IMR-90 (cell line): Measurements from ENCODE around the gene ITPR2. TPM values are rescaled to one million over a fixed set of nuclear protein-coding genes. Genes with fewer than 3 reads are reported as not detected.

Experiments
- ATAC-seq: fragments of 200-7000 bp; cut with Tn5 transposase; 2 replicates; pipeline ENCODE4 v1.9.1; 2020; ENCODE audit warnings: low read depth, mild to moderate bottlenecking, moderate library complexity
- BruUV-seq: library from RNA; stranded (reverse); fragments of 400-500 nt; replicated peaks from 2 replicates; lab custom pipeline; 2021; lab: Mats Ljungman, UMichigan
- CTCF ChIA-PET: fragments of 300-600 bp; formaldehyde crosslinking; extraction: SDS; loops from one replicate; lab custom pipeline; 2021; ENCODE audit warnings: antibody characterized with exemption; lab: Yijun Ruan, JAX
- POLR2A ChIA-PET: fragments of 300-600 bp; sonication (Branson Sonifier 250); formaldehyde crosslinking; loops from one replicate; lab custom pipeline; 2022; ENCODE audit warnings: antibody characterized with exemption; ENCODE audit not compliant: unreplicated experiment; lab: Charles Lee
- DNase-seq: peaks from one replicate; pipeline ENCODE4 v3.0.0; 2013
- H2AFZ ChIP-seq: replicated peaks from 2 replicates; pipeline ENCODE3; 2013; ENCODE audit warnings: low read length, mild to moderate bottlenecking; ENCODE audit not compliant: poor library complexity
- H2AK5ac ChIP-seq: 2 replicates; pipeline ENCODE4 v1.6.1; 2013; ENCODE audit warnings: low read depth, low read length, inconsistent platforms
- H2AK9ac ChIP-seq: replicated peaks from 2 replicates; pipeline ENCODE3; 2013; ENCODE audit warnings: mild to moderate bottlenecking, low read depth, low read length, moderate library complexity; ENCODE audit not compliant: poor library complexity
- H2BK120ac ChIP-seq: 2 replicates; pipeline ENCODE4 v1.6.1; 2013; ENCODE audit warnings: low read depth, low read length, inconsistent platforms
- H2BK15ac ChIP-seq: 3 replicates; pipeline ENCODE4 v1.6.1; 2013; ENCODE audit warnings: low read depth, low read length, inconsistent platforms
- H2BK20ac ChIP-seq: 2 replicates; pipeline ENCODE4 v1.6.1; 2013; ENCODE audit warnings: low read depth, mild to moderate bottlenecking, inconsistent platforms, low read length, moderate library complexity
- H2BK5ac ChIP-seq: 2 replicates; pipeline ENCODE4 v1.6.1; 2013; ENCODE audit warnings: mild to moderate bottlenecking, low read depth, low read length, inconsistent platforms; ENCODE audit not compliant: poor library complexity, severe bottlenecking
- H3K14ac ChIP-seq: replicated peaks from 2 replicates; pipeline ENCODE4 v1.6.1; 2013; ENCODE audit warnings: low read depth, low read length, inconsistent platforms
- H3K18ac ChIP-seq: 2 replicates; pipeline ENCODE4 v1.6.1; 2013; ENCODE audit warnings: low read depth, low read length, control low read depth
- H3K23ac ChIP-seq: 2 replicates; pipeline ENCODE4 v1.6.1; 2013; ENCODE audit warnings: low read depth, low read length, inconsistent platforms
- H3K27ac ChIP-seq: 2 replicates; pipeline ENCODE4 v1.5.1; 2013; ENCODE audit warnings: mild to moderate bottlenecking, control low read depth, low read length; ENCODE audit not compliant: insufficient read depth
- H3K27me3 ChIP-seq: 2 replicates; pipeline ENCODE4 v1.6.1; 2013; ENCODE audit warnings: low read length; ENCODE audit not compliant: control insufficient read depth, insufficient read depth
- H3K36me3 ChIP-seq: 2 replicates; pipeline ENCODE4 v1.6.1; 2013; ENCODE audit warnings: low read length, mixed read lengths; ENCODE audit not compliant: control insufficient read depth, insufficient read depth
- H3K4ac ChIP-seq: 2 replicates; pipeline ENCODE4 v1.6.1; 2013; ENCODE audit warnings: low read depth, low read length, inconsistent platforms
- H3K4me1 ChIP-seq: 2 replicates; pipeline ENCODE4 v1.6.1; 2013; ENCODE audit warnings: low read length, mixed read lengths; ENCODE audit not compliant: control insufficient read depth, insufficient read depth
- H3K4me2 ChIP-seq: 2 replicates; pipeline ENCODE4 v1.6.1; 2013; ENCODE audit warnings: low read depth, mild to moderate bottlenecking, control low read depth, low read length, moderate library complexity
- H3K4me3 ChIP-seq: 2 replicates; pipeline ENCODE4 v1.5.1; 2013; ENCODE audit warnings: low read depth, mild to moderate bottlenecking, control low read depth, low read length, moderate library complexity; ENCODE audit not compliant: insufficient read depth
- H3K56ac ChIP-seq: 2 replicates; pipeline ENCODE4 v1.6.1; 2013; ENCODE audit warnings: low read length, inconsistent platforms; ENCODE audit not compliant: insufficient read depth; ENCODE audit errors: extremely low read depth
- H3K79me1 ChIP-seq, 2 experiments: 2 replicates each; pipeline ENCODE4 v1.6.1; 2013; ENCODE audit warnings: low read length in 2 of 2, inconsistent platforms in 1 of 2, low read depth in 1 of 2
- H3K9ac ChIP-seq: 2 replicates; pipeline ENCODE4 v1.6.1; 2013; ENCODE audit warnings: low read depth, low read length, control low read depth
- H3K9me1 ChIP-seq: 2 replicates; pipeline ENCODE4 v1.6.1; 2013; ENCODE audit warnings: low read length, inconsistent platforms; ENCODE audit not compliant: insufficient read depth
- H3K9me3 ChIP-seq: 2 replicates; pipeline ENCODE4 v1.6.1; 2013; ENCODE audit warnings: low read length; ENCODE audit not compliant: control insufficient read depth, insufficient read depth
- H4K20me1 ChIP-seq: 2 replicates; pipeline ENCODE4 v1.6.1; 2013; ENCODE audit warnings: low read length, inconsistent platforms; ENCODE audit not compliant: insufficient read depth
- H4K5ac ChIP-seq: 2 replicates; pipeline ENCODE4 v1.6.1; 2013; ENCODE audit warnings: mild to moderate bottlenecking, low read depth, low read length, control low read depth
- H4K8ac ChIP-seq, 2 experiments: 2 replicates each; pipeline ENCODE4 v1.6.1; 2013; ENCODE audit warnings: low read depth in 2 of 2, low read length in 2 of 2, control low read depth in 1 of 2, inconsistent platforms in 1 of 2
- H4K91ac ChIP-seq: 2 replicates; pipeline ENCODE4 v1.6.1; 2013; ENCODE audit warnings: low read depth, low read length, inconsistent platforms; ENCODE audit not compliant: insufficient read depth
- POLR2A ChIP-seq: IDR thresholded peaks from 2 replicates; pipeline ENCODE4 v1.6.1; 2012; ENCODE audit warnings: mild to moderate bottlenecking, low read depth, low read length
- SMC3 ChIP-seq: fragments of 150-350 bp; IDR thresholded peaks from 2 replicates; pipeline ENCODE4 v1.6.1; 2016; ENCODE audit warnings: low read depth, mild to moderate bottlenecking, antibody characterized with exemption, low read length, moderate library complexity
- WGBS, 2 experiments: methylation state at CpG; one replicate each; pipeline versions ENCODE4 v1.1.5 to v1.1.7; 2013; ENCODE audit warnings: missing lambda C conversion rate in 2 of 2; ENCODE audit not compliant: insufficient read length in 1 of 2; ENCODE audit errors: extremely low coverage in 2 of 2; 5-methylcytosine and 5-hydroxymethylcytosine counted together
- dilution Hi-C: fragments of 300-500 bp; cut with HindIII; formaldehyde crosslinking; loops from one replicate; pipeline ENCODE4 v1.14.3; 2018; ENCODE audit warnings: low sequenced_read_pairs; ENCODE audit not compliant: unreplicated experiment
- in situ Hi-C: fragments of 300-500 bp; cut with MboI; formaldehyde crosslinking; loops from 3 replicates; pipeline ENCODE4 v1.14.3; 2019; ENCODE audit warnings: low sequenced_read_pairs, inconsistent platforms, mixed read lengths
- intact Hi-C: fragments of 100-400 bp; cut with micrococcal nuclease; formaldehyde crosslinking; loops from 2 replicates; pipeline ENCODE4 v1.10.0; 2022
- polyA plus RNA-seq, 3 experiments: library from polyadenylated mRNA; depleted of rRNA; stranded (reverse); fragments of >200 nt; gene quantifications; 2 replicates each; pipeline ENCODE4 v1.2.3, GENCODE V29; 2012; ENCODE audit warnings: low replicate concordance in 1 of 3
- total RNA-seq: library from RNA; depleted of rRNA; stranded (reverse); fragments of >200 nt; gene quantifications from 2 replicates; pipeline ENCODE4 v1.2.3, GENCODE V29; 2012

Gene ITPR2
- total and polyA plus RNA-seq, 2 of the 4 experiments (the other 2 are of a cell fraction) = 1.2 to 9.0 TPM

- no peak overlapping the region for H3K4me3 ChIP-seq
- WGBS, 2 experiments = no CpG with 5 or more reads among the region's 1 CpG
- intact Hi-C loops = no loop called here
- peak overlapping the region; percentile 70; the same call in 1 of the 2 replicates for H3K23ac ChIP-seq
- no peaks in the 10 kb centered on the region for H4K20me1 ChIP-seq
- BruUV-seq = no TSS peak
- H2BK15ac ChIP-seq = no peak overlapping the region
- no peak for TF ChIP-seq SMC3
- TF ChIP-seq POLR2A = no peak
- no peak overlapping the region for H3K56ac ChIP-seq
- H2AFZ ChIP-seq = no peak overlapping the region
- H3K4me2 ChIP-seq = no peak overlapping the region
- H3K4ac ChIP-seq = peak overlapping the region; percentile 72
- no peaks in the 10 kb centered on the region for H3K9me3 ChIP-seq
- no peaks in the 10 kb centered on the region for H3K27me3 ChIP-seq
- H3K36me3 ChIP-seq = no peaks in the 10 kb centered on the region
- in situ Hi-C loops = no loop called here
- no peak overlapping the region for H3K9ac ChIP-seq
- peak overlapping the region; percentile 72; the same call in 1 of the 2 replicates for H2BK120ac ChIP-seq
- peak overlapping the region; percentile 82 for H2BK20ac ChIP-seq
- H3K18ac ChIP-seq = peak overlapping the region; percentile 39; the same call in 1 of the 2 replicates
- no peak overlapping the region for H2AK9ac ChIP-seq
- no peak for DNase-seq
- H3K27ac ChIP-seq = no peak overlapping the region
- ATAC-seq = peak; percentile 7; the same call in 1 of the 2 replicates
- POLR2A ChIA-PET = no interaction called here
- H3K14ac ChIP-seq = 0 out of 2 replicates have a peak overlapping the region, but pooled peaks have one; percentile 23
- H3K4me1 ChIP-seq = peaks cover 22% of the 10 kb centered on the region
- H3K79me1 ChIP-seq = peaks cover 0 to 9% of the 10 kb centered on the region in 2 experiments; a peak in 1 of 4 replicates
- CTCF ChIA-PET = no interaction called here
- H4K8ac ChIP-seq = peak overlapping the region in 1 of 2 experiments; percentile 30; a peak in 1 of 4 replicates
- peak overlapping the region; percentile 32 for H2BK5ac ChIP-seq
- H3K9me1 ChIP-seq = peaks cover 14% of the 10 kb centered on the region
- peak overlapping the region; percentile 72; the same call in 1 of the 2 replicates for H2AK5ac ChIP-seq
- dilution Hi-C loops = no loop called here
- H4K91ac ChIP-seq = peak overlapping the region; percentile 21; the same call in 1 of the 2 replicates
- H4K5ac ChIP-seq = no peak overlapping the region
Observed at GRCh38 chr12:26790645-26790994, 42.4 kb downstream of the ITPR2 start.
